Brain microvascular endothelial cell (primary cell): ENCODE results near the gene ELOVL7.

ENCODE experiments used
- DNase-seq: peaks from one replicate; pipeline ENCODE4 v3.0.0-alpha.2; 2020
- H3K27ac ChIP-seq: fragments of 250-450 bp; sonication (Bioruptor Pico); 2 replicates; pipeline ENCODE4 v1.5.1; 2020; ENCODE audit warnings: mild to moderate bottlenecking, moderate library complexity
- H3K27me3 ChIP-seq: fragments of 250-450 bp; sonication (Bioruptor Pico); replicated peaks from 2 replicates; pipeline ENCODE4 v1.5.1; 2020; ENCODE audit warnings: mild to moderate bottlenecking
- H3K36me3 ChIP-seq: fragments of 250-450 bp; sonication (Bioruptor Pico); replicated peaks from 2 replicates; pipeline ENCODE4 v1.5.1; 2020; ENCODE audit warnings: mild to moderate bottlenecking
- H3K4me3 ChIP-seq: 2 replicates; pipeline ENCODE4 v1.5.1; 2011; ENCODE audit warnings: low read depth, mild to moderate bottlenecking, control low read depth, low read length, moderate library complexity
- in situ Hi-C: cut with HindIII; loops from 2 replicates; pipeline ENCODE4 v1.10.0; 2017; ENCODE audit warnings: low sequenced_read_pairs, low pct_ligation_motif_present
- TF ChIP-seq, protein P1 (sequence below): IDR thresholded peaks from 2 replicates; pipeline ENCODE4 v1.5.1; 2011; ENCODE audit warnings: low read depth, mild to moderate bottlenecking, moderate library complexity, low read length, control low read depth, inconsistent platforms; ENCODE audit errors: missing control alignments

ELOVL7 gene

GRCh38 chr5:60789551-60789950, 54.5 kb downstream of the ELOVL7 start:
- Histone ChIP-seq H3K27ac (no peak overlapping the region), H3K36me3 (no peaks in the 10 kb centered on the region), H3K27me3 (no peaks in the 10 kb centered on the region), H3K4me3 (no peak overlapping the region)
- DNase-seq = no peak
- TF ChIP-seq, protein P1, sequence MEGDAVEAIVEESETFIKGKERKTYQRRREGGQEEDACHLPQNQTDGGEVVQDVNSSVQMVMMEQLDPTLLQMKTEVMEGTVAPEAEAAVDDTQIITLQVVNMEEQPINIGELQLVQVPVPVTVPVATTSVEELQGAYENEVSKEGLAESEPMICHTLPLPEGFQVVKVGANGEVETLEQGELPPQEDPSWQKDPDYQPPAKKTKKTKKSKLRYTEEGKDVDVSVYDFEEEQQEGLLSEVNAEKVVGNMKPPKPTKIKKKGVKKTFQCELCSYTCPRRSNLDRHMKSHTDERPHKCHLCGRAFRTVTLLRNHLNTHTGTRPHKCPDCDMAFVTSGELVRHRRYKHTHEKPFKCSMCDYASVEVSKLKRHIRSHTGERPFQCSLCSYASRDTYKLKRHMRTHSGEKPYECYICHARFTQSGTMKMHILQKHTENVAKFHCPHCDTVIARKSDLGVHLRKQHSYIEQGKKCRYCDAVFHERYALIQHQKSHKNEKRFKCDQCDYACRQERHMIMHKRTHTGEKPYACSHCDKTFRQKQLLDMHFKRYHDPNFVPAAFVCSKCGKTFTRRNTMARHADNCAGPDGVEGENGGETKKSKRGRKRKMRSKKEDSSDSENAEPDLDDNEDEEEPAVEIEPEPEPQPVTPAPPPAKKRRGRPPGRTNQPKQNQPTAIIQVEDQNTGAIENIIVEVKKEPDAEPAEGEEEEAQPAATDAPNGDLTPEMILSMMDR = no peak
- in situ Hi-C loops = no loop called here

DNA sequence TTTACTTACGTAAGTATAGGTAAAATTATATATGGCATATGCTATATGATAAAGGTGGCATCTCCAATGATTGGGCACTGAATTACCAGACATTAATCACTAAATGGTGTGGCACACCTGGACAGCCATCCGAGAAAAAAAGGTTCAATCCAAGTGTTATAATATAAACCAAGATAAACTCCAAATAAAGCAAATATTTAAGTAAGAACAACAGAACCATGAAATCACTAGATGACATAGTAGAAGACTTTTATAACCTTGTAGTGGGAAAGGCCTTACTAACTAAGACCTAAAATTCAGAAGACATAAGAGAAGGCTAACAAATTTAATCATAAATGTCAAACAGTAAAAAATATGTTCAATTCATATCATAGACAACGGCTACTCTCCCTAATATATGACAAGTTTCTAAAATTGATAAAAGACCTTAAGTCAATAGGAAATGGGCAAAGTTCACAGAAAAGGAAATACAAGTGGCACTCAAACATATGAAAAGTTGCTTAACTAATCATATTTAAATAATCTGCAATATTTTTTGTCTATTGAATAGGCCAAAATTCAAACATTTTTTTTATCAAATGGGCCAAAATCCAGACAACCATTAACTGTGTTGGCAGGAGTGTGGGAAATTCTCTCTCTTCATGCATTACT, 55.1 kb downstream of the ELOVL7 start:
- H3K27me3 ChIP-seq = no peaks in the 10 kb centered on the region
- TF ChIP-seq, protein P1 = no peak
- H3K4me3 ChIP-seq = no peak overlapping the region
- H3K27ac ChIP-seq = no peak overlapping the region
- H3K36me3 ChIP-seq = no peaks in the 10 kb centered on the region
- DNase-seq = no peak
- in situ Hi-C loops = no loop called here

DNA sequence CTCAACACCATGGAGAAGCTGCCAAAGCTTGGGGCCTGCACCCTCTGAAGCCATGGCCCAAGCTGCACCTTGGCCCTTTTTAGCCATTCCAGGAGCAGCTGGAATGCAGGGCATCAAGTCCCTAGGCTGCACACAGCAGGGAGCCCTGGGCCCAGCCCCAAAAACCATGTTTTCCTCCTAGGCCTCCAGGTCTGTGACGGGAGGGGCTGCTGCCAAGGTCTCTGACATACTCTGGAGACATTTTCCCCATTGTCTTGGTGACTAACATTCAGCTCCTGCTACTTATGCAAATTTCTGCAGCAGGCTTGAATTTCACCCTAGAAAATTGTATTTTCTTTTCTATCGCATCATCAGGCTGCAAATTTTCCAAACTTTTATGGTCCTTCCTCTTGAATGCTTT, 64.6 kb downstream of the ELOVL7 start:
- in situ Hi-C loops = no loop called here
- Histone ChIP-seq H3K27me3 (no peaks in the 10 kb centered on the region), H3K4me3 (no peak overlapping the region), H3K36me3 (no peaks in the 10 kb centered on the region), H3K27ac (peak overlapping the region; percentile 94)
- TF ChIP-seq, protein P1 = no peak
- DNase-seq = peak; percentile 28

DNA sequence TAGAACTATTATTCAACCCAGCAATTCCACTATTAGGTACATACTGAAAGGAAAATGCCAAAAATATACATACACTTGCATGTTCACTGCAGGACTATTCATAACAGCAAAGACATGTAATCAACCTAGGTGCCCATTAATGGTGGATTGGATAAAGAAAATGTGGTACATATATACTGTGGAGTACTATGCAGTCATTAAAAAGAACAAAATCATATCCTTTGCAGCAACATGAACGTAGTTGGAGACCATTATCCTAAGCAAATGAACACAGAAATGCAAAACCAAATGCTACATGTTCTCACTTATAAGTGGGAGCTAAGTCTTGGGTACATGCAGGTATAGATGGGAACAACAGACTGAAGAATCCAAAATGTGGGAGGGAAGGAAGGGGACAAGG, 67.7 kb downstream of the ELOVL7 start:
- Histone ChIP-seq H3K36me3 (no peaks in the 10 kb centered on the region), H3K27ac (no peak overlapping the region), H3K4me3 (no peak overlapping the region), H3K27me3 (no peaks in the 10 kb centered on the region)
- in situ Hi-C loops = no loop called here
- TF ChIP-seq, protein P1 = no peak
- no peak for DNase-seq

GRCh38 chr5:60765019-60765709, 78.9 kb downstream of the ELOVL7 start:
- Histone ChIP-seq H3K27me3 (no peaks in the 10 kb centered on the region), H3K36me3 (no peaks in the 10 kb centered on the region), H3K4me3 (no peak overlapping the region), H3K27ac (no peak overlapping the region)
- no peak for DNase-seq
- in situ Hi-C loops = no loop called here
- TF ChIP-seq, protein P1 = no peak
